ENCODE results near the gene CDKL1.
"Not testable (repeated sequence)": the region's sequence is repeated elsewhere in the genome, so short reads cannot be mapped to it uniquely, and the experiment has no call there.

CDKL1 gene

GRCh38 chr14:50371546-50371945 lies 25.1 kb downstream of the CDKL1 start:
- no peak overlapping the region for H3K4me3 Mint-ChIP-seq
- no peaks in the 10 kb centered on the region for H3K9me3 Mint-ChIP-seq
- peaks cover 6% of the 10 kb centered on the region for H3K4me1 Mint-ChIP-seq
- DNase-seq (ENCODE audit: low spot score in 2 of 2), result no peak
- no peak for ATAC-seq
- no peak overlapping the region for H3K27ac Mint-ChIP-seq
- H3K36me3 Mint-ChIP-seq, result no peaks in the 10 kb centered on the region

DNA sequence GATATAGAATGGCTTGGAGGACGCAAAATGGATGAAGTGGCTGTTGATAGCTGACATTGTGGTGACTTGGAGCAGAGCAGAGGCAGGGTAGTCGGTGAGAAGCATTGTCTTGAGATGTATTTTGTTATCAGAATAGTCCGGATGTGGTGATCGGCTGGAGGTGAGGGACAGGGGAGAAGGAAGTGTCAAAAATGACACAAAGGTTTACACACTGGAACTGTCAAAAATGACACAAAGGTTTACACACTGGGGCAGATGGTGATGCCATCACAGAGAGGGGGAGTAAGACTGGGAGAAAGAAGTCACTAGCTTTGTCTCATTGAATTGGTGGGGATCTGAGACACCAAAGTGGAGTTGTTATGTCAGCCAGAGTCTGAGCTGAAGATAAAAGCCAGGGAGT lies 30.1 kb downstream of the CDKL1 start:
- H3K27ac Mint-ChIP-seq, result peak overlapping the region; percentile 72
- no peaks in the 10 kb centered on the region for H3K9me3 Mint-ChIP-seq
- peaks cover 30% of the 10 kb centered on the region for H3K4me1 Mint-ChIP-seq
- no peak for DNase-seq (ENCODE audit: low spot score in 2 of 2)
- ATAC-seq, result peak; percentile 12
- H3K4me3 Mint-ChIP-seq, result no peak overlapping the region
- H3K36me3 Mint-ChIP-seq, result peaks cover 4% of the 10 kb centered on the region

GRCh38 chr14:50366115-50366514 lies 30.6 kb downstream of the CDKL1 start:
- no peak overlapping the region for H3K4me3 Mint-ChIP-seq
- ATAC-seq (no peak), DNase-seq (ENCODE audit: low spot score in 2 of 2) (no peak)
- H3K27ac Mint-ChIP-seq, result peak overlapping the region; percentile 72
- H3K4me1 Mint-ChIP-seq, result peaks cover 30% of the 10 kb centered on the region
- H3K9me3 Mint-ChIP-seq, result no peaks in the 10 kb centered on the region
- peaks cover 4% of the 10 kb centered on the region for H3K36me3 Mint-ChIP-seq

DNA sequence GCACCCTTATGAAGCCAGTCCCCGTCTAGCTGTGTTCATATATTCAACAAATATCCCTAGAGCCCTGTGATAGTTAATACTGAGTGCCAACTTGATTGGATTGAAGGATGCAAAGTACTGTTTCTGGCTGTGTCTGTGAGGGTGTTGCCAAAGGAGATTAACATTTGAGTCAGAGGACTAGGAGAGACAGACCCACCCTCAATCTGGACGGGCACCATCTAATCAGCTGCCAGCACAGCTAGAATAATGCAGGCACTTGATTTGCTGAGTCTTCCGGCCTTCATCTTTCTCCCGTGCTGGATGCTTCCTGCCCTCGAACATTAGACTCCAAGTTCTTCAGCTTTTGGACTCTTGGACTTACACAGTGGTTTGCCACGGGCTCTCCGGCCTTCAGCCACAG lies 31.1 kb downstream of the CDKL1 start:
- not testable (repeated sequence) for H3K27ac Mint-ChIP-seq; H3K4me3 Mint-ChIP-seq; H3K36me3 Mint-ChIP-seq; H3K9me3 Mint-ChIP-seq; ATAC-seq; DNase-seq (ENCODE audit: low spot score in 2 of 2)
- H3K4me1 Mint-ChIP-seq, result peaks cover 30% of the 10 kb centered on the region

- Mint-ChIP-seq H3K27ac (no peak overlapping the region), H3K4me1 (peaks cover 30% of the 10 kb centered on the region), H3K36me3 (peaks cover 4% of the 10 kb centered on the region), H3K9me3 (no peaks in the 10 kb centered on the region), H3K4me3 (no peak overlapping the region)
- DNase-seq (ENCODE audit: low spot score in 2 of 2), result no peak
- ATAC-seq, result no peak
Observed at GRCh38 chr14:50364792-50365191, 31.9 kb downstream of the CDKL1 start.

- peak overlapping the region; percentile 76 for H3K4me3 Mint-ChIP-seq
- peaks cover 7% of the 10 kb centered on the region for H3K36me3 Mint-ChIP-seq
- ATAC-seq (peak; percentile 95), DNase-seq (ENCODE audit: low spot score in 2 of 2) (peak in 1 of 2 donors; percentile 65)
- no peaks in the 10 kb centered on the region for H3K9me3 Mint-ChIP-seq
- H3K4me1 Mint-ChIP-seq, result peaks cover 30% of the 10 kb centered on the region
- peak overlapping the region; percentile 91 for H3K27ac Mint-ChIP-seq
Observed at GRCh38 chr14:50363714-50364111, 33.0 kb downstream of the CDKL1 start.

- no peaks in the 10 kb centered on the region for H3K9me3 Mint-ChIP-seq
- ATAC-seq, result peak; percentile 56
- H3K4me3 Mint-ChIP-seq, result peak overlapping the region; percentile 76
- peaks cover 10% of the 10 kb centered on the region for H3K36me3 Mint-ChIP-seq
- DNase-seq (ENCODE audit: low spot score in 2 of 2), result peak in 1 of 2 donors; percentile 67
- peaks cover 30% of the 10 kb centered on the region for H3K4me1 Mint-ChIP-seq
- peak overlapping the region; percentile 91 for H3K27ac Mint-ChIP-seq
Observed at GRCh38 chr14:50362764-50363713, 33.6 kb downstream of the CDKL1 start.

GRCh38 chr14:50361473-50362403 lies 34.9 kb downstream of the CDKL1 start:
- Mint-ChIP-seq H3K36me3 (peaks cover 10% of the 10 kb centered on the region), H3K4me1 (peaks cover 32% of the 10 kb centered on the region)
- not testable (repeated sequence) for ATAC-seq; H3K9me3 Mint-ChIP-seq; DNase-seq (ENCODE audit: low spot score in 2 of 2); H3K27ac Mint-ChIP-seq; H3K4me3 Mint-ChIP-seq

DNA sequence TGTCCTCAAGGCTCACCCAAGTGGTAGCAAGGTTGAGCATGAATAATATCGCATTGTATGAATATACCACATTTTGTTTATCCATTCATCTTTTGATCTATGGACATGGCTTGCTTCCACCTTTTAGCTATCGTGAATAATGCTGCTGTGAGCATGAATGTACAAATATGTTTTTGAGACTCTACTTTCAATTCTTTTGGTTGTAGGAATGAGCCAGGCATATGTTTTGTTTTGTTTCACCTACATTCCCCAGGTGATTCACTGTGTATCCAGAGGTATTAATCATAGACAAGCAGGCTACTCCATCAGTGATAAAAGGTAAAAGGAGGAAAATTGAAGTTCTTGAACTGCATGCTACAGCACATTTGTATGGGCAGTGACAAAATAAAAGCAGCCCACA lies 35.8 kb downstream of the CDKL1 start:
- Mint-ChIP-seq H3K9me3 (no peaks in the 10 kb centered on the region), H3K36me3 (peaks cover 10% of the 10 kb centered on the region), H3K27ac (no peak overlapping the region), H3K4me1 (peaks cover 23% of the 10 kb centered on the region), H3K4me3 (no peak overlapping the region)
- DNase-seq (ENCODE audit: low spot score in 2 of 2) (no peak), ATAC-seq (no peak)

DNA sequence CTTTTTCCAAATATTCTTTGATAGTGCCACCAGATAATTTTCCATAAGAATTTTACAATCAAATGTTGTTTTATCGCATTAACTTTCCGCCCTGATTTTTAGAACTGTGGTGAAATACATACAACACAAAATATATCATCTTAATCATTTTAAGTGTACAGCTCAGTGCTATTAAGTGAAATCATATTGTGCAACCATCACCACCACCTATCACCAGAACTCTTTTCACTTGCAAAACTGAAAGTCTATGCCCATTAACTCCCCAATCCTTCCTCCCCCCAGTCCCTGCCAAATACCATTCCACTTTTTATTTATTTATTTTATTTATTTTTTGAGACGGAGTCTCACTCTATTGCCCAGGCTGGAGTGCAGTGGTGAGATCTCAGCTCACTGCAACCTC lies 36.6 kb downstream of the CDKL1 start:
- H3K9me3 Mint-ChIP-seq, result no peaks in the 10 kb centered on the region
- ATAC-seq (no peak), DNase-seq (ENCODE audit: low spot score in 2 of 2) (no peak)
- peaks cover 10% of the 10 kb centered on the region for H3K36me3 Mint-ChIP-seq
- H3K4me3 Mint-ChIP-seq, result no peak overlapping the region
- no peak overlapping the region for H3K27ac Mint-ChIP-seq
- peaks cover 22% of the 10 kb centered on the region for H3K4me1 Mint-ChIP-seq

GRCh38 chr14:50359631-50360030 lies 37.0 kb downstream of the CDKL1 start:
- H3K36me3 Mint-ChIP-seq, result peaks cover 10% of the 10 kb centered on the region
- no peak for ATAC-seq
- H3K4me3 Mint-ChIP-seq, result no peak overlapping the region
- no peak overlapping the region for H3K27ac Mint-ChIP-seq
- DNase-seq (ENCODE audit: low spot score in 2 of 2), result no peak
- no peaks in the 10 kb centered on the region for H3K9me3 Mint-ChIP-seq
- H3K4me1 Mint-ChIP-seq, result peaks cover 22% of the 10 kb centered on the region

GRCh38 chr14:50357753-50358395 lies 38.8 kb downstream of the CDKL1 start:
- H3K27ac Mint-ChIP-seq, result no peak overlapping the region

GRCh38 chr14:50357124-50357523 lies 39.6 kb downstream of the CDKL1 start:
- Mint-ChIP-seq H3K4me1 (peaks cover 6% of the 10 kb centered on the region), H3K4me3 (no peak overlapping the region), H3K9me3 (no peaks in the 10 kb centered on the region), H3K27ac (no peak overlapping the region), H3K36me3 (peaks cover 6% of the 10 kb centered on the region)
- ATAC-seq, result no peak
- DNase-seq (ENCODE audit: low spot score in 2 of 2), result no peak

More at GRCh38 chr14:50357753-50358395, 38.8 kb downstream of the CDKL1 start:
- peaks cover 9% of the 10 kb centered on the region for H3K36me3 Mint-ChIP-seq
- no peak overlapping the region for H3K4me3 Mint-ChIP-seq
- DNase-seq (ENCODE audit: low spot score in 2 of 2) (no peak), ATAC-seq (no peak)
- H3K9me3 Mint-ChIP-seq, result no peaks in the 10 kb centered on the region
- H3K4me1 Mint-ChIP-seq, result peaks cover 11% of the 10 kb centered on the region

DNA sequence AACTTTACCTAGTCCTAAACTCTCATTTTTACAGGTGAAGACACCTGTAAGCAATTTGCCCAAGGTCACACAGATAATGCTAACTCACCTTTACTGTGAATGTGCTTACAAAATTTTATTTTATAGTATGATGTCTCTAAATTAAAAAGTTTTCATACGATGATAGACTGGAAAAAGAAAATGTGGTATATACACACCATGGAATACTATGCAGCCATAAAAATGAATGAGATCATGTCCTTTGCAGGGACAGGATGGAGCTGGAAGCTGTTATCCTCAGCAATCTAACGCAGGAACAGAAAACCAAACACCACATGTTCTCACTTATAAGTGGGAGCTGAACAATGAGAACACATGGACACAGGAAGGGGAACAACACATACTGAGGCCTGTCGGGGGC lies 40.4 kb downstream of the CDKL1 start:
- H3K36me3 Mint-ChIP-seq; H3K27ac Mint-ChIP-seq; DNase-seq (ENCODE audit: low spot score in 2 of 2); H3K9me3 Mint-ChIP-seq; ATAC-seq; H3K4me1 Mint-ChIP-seq; H3K4me3 Mint-ChIP-seq: not testable (repeated sequence)

DNA sequence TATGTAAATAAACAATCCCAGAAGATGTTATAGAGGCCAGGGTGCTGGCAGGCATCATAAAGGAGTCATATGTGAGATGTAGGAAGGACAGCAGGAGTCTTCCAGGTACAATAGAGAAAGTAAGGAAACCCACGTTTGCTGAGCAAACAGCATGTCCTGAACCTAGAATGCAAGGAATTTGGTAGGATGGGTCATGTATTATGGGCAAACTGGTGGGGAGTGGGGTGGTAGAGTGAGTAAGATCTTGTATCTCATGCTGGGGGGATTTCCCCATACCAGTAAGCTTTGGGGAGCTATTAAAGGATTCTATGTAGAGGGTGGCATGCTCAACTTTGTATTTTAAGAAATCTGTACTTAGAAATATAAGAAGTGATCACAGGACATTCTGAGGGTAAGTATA lies 41.0 kb downstream of the CDKL1 start:
- ATAC-seq (no peak), DNase-seq (ENCODE audit: low spot score in 2 of 2) (no peak)
- H3K9me3 Mint-ChIP-seq, result no peaks in the 10 kb centered on the region
- H3K27ac Mint-ChIP-seq, result no peak overlapping the region
- no peak overlapping the region for H3K4me3 Mint-ChIP-seq
- H3K4me1 Mint-ChIP-seq, result peaks cover 6% of the 10 kb centered on the region
- H3K36me3 Mint-ChIP-seq, result peaks cover 6% of the 10 kb centered on the region

All from stimulated activated effector memory CD8-positive, alpha-beta T cell treated with anti-CD3 and anti-CD28 coated beads, Interleukin-12 subunit alpha, Interleukin-12 subunit beta, amount 100 ng/mL, for 72 hours (primary cell).